Dermis blood vessel endothelial cell (primary cell): ENCODE data around the gene MEMO1. TPM values are rescaled to one million over a fixed set of nuclear protein-coding genes. Genes with fewer than 3 reads are reported as not detected.
"Not testable (repeated sequence)": the region's sequence is repeated elsewhere in the genome, so short reads cannot be mapped to it uniquely, and the experiment has no call there.

Source experiments
- DNase-seq: peaks from one replicate; pipeline ENCODE4 v3.0.0; 2010
- total RNA-seq: library from RNA; depleted of rRNA; stranded (reverse); fragments of >200 nt; gene quantifications from 2 replicates; pipeline ENCODE4 v1.2.3, GENCODE V29; 2014

Gene MEMO1
- total RNA-seq, 1 donor from 2014 or later, result 37.3 TPM

DNA sequence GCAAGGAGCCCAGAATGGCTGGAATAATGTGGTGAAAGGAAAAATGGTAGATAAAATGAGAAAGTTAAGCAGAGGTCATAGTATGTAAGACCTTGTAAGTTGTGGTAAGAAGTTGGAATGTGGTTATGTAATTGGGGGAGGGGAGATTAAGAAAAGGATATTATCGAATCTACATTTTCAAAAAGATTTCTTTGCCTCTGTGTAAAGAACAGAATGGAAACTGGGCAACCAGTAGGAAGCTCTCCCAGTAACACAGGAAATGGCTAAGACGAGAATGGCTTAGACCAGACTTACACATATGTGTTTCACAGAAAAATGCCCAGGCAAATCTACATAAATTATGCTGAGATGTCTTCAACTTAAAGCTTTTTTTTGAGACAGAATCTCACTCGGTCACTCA, 13.2 kb downstream of the MEMO1 start:
- peak; percentile 41 for DNase-seq

DNA sequence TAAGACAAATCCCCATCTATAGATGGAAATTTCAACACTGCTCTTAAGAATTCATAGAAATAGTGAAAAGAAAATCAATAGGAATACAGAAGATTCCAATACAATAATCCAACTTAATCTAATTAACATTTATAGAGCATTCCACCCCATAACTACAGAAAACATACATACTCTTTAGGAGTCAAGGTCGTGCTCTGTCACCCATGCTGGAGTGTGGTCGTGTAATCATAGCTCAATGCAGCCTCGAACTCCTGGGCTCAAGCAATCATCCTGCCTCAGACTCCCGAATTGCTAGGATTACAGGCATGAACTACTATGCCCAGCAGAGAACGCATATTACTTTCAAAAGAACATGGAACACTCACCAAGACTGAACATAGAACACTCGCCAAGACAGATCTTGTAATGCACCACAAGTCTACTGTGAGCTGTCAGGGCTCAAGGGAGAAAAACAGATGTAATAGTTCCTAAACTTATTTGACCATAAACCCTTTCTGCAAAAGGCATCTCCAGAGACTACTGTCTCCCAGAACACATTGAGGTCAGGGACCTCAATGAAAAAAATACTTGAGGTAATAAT, 14.1 kb downstream of the MEMO1 start:
- no peak for DNase-seq

DNA sequence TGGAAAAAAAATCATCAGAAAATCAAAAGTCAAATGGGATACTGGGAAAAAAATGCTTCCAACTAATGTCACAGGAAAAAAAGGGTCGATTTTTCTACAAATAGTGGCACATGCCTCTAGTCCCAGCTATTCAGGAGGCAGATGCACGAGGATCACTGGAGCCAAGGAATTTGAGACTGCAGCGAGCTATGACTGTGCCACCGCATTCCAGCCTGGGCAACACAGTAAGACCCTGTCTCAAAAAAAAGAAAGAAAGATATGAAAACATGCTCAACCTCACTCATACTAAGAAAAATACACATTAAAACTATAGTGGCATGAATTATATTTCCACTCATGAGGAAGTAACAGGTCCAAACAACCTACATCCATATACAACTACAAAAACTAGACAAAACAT, 17.9 kb downstream of the MEMO1 start:
- DNase-seq, result no peak

DNA sequence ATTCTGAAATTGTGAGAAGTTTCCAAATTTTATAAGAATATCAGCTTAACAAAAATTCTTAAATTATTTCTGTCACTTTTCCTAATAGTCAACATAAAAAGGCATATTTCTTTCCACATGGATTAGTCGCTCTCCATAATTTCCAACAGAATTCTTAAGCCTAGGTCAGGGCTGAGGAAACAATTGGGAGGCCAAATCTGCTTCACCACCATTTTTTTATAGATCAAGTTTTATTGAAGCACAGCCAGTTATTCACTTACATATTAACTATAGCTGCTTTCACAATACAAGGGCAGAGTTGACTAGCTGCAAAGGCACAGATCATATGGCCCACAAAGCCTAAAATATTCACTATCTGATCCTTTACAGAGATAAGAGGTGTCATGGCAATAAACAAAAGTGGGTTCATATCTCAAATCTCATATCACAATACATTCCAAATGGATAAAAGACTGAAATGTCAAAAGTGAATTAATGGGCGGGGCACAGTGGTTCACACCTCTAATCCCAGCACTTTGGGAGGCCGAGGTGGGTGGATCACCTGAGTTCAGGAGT, 18.7 kb downstream of the MEMO1 start:
- no peak for DNase-seq

DNA sequence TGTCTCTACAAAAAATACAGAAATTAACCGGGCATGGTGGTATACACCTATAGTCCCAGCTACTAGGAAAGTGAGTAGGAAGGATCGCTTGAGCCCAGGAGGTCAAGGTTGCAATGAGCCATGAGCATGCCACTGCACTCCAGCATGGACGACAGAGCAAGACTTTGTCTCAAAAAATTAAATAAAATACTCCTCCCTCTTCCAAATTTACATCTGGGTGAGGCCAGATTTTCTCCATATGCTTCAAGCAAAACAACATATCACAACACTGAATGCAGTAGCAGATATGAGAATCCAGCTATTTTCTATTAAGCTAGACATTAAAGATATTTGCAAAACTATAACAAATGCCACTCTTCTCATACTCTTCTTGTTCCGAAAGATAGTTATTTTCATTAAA, 20.9 kb downstream of the MEMO1 start:
- DNase-seq, result no peak

DNA sequence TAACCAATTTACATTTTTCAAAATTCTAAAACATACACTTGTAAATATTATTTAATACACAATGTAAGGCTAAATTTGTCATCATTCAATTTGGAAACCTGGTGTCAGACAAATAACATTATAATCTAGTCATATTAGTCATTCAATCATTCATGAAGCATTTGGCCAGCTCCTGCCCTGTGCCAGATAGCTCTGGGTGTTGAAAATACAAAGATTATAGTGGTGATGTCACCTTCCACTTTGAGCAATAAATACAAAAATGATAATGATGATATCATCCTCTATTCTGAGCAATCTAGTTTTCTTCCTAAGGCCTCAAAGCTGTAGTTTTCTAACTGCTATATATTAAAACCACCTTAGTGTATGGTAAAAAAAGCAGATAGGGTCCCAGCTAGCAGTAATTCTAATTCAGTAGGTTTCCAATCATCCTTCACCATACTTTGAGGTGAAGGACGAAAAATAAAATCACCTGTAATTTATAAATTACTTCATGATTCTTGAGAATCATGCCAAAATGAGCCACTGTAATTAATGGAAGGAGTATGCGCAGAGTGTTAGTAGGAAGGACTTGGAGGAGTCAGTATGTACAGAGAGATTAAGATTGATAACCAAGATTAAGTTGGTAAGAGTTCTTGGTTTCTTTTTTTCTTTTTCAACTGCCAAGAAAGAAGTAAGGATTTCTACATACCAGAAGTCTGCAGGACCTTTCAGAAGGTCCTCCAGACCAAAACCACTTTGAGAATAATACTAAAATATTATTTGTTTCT, 23.2 kb downstream of the MEMO1 start:
- DNase-seq, result peak; percentile 69

DNA sequence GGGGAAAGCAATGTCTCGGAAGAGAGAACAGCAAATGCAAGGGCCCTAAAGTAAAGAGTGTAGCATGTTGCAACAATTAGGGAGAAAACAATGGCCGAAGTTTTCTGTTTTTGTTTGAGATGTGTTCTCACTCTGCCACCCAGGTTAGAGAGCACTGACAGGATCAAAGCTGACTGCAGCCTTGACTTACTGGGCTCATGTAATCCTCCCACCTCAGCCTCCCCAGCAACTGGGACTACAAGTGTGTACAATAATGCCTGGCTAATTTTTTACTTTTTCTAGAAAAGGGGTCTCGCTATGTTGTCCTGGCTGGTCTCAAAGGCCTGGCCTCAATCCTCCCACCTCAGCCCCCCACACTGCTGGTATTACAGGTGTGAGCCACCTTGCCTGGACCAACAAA, 23.9 kb downstream of the MEMO1 start:
- no peak for DNase-seq

DNA sequence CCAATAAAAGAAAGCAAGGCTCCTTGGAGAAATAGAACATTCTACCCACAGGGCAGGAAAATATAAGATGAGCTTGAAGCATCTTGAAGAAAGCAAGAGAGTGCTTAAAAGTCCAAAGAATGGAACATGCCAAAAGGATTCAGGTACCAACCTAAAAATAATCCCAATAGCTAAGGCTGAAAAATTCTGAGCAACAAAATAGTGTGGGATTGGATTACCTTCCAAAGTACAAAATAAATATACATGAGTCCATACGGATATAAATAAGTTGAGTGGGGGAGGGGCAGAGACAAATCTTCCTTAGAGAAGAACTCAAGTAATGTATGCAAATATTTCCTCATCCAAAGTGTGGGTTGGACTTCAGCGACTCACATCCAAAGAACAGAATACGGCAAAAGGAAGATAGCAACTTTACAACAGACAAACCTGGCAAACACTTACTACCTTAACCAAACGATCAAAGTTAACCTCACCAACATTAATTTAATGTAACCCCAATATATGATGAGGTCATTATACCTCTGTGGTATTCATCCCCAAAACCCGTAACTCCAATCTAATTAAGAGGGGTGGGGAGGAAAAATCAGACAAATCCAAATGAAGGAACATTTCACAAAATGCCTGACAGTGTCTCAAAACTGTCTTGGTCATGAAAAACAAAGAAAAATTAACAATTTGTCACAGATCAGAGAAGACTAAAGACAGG, 26.9 kb downstream of the MEMO1 start:
- no peak for DNase-seq

DNA sequence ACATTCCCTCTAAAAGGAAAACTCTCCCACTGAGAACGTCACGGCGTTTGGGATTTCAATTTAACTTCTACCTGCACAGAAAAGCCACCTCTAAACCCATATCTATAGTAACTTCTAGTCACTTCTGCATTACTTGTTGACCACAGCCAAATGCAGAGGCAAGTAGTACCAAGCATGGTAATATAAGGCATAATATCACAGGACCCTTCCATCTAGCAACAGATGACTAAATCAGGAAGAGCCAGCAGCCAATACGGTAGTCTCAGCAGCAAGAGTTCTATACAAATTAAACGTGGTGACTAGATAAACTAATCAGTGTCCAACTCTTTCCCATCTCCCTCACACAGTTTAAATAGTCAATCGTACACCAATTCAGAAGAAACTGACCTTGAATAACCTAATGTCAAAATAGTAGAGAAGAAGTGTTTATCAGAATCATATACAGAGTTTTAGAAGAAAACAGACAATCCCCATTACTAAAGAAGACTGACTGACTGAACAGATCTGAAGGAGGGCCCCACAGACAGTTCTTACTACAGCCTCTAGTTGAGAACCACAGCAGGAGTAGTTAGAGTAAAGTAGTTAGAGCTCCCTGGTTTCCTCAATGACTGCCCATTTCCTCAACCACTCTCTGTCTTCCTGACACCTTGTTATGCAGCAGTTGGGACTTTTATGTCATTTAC, 30.0 kb downstream of the MEMO1 start:
- DNase-seq, result peak; percentile 70

DNA sequence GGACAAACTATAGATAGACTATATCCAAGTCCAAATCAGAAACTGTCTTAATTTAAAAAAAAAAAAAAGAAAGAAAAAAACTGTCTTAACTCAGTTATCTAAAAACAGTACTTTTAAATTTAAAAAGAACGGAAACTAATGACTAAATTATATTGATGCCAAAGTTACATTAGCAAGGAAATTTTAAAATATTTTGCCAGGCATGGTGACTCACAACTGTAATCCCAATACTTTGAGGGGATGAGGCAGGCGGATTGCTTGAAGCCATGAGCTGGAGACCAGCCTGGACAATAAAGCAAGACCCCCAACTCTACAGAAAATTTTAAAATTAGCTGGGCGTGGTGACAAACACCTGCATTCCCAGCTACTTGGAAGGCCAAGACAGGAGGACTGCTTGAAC, 30.9 kb downstream of the MEMO1 start:
- no peak for DNase-seq

DNA sequence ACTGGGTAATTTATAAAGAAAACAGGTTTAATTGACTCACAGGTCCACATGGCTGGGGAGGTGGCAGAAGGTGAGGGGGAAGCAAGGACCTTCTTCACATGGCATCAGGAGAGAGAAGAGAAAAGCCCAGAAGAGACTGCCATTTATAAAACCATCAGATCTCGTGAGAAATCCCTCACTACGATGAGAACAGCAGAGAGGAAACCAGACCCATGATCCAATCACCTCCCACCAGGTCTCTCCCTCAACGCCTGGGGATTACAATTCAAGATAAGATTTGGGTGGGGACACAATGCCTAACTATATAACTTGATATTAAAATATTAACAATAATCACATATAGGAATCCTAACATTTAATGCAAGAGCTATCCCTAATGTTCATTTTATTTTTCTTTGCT, 31.8 kb downstream of the MEMO1 start:
- no peak for DNase-seq

DNA sequence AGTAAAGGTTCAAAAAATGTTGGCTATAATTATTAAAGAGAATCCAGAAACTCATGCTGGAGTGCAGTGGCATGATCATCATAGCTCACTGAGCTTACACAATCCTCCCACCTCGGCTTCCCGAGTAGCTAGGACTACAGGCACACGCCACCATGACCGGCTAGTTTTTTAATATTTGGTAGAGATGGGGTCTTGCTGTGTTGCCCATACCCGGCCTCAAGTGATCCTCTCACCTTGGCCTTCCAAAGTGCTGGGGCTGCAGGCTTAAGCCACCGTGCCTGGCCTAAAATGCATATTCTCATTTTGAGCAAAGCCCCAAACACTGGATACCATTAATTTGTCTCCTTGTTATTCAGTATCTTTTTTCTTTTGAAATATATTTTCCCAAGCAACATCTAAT, 32.4 kb downstream of the MEMO1 start:
- DNase-seq, result no peak

DNA sequence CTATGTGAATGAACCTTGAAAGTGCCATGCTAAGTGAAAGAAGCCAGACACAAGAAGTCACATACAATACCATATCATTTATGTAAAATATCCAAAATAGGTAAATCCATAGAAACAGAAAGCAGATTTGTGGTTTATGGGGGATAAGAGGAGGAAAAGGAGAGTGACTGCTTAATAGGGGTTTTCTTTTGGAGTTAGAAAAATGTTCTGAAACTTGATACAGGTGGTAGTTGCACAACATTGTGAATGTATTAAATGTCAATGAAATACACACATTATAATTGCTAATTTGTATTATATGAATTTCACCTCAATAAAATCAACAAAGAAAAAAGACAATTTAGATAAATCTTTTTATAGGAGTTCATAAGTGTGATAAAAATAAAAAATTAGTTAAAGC, 37.1 kb downstream of the MEMO1 start:
- no peak for DNase-seq

DNA sequence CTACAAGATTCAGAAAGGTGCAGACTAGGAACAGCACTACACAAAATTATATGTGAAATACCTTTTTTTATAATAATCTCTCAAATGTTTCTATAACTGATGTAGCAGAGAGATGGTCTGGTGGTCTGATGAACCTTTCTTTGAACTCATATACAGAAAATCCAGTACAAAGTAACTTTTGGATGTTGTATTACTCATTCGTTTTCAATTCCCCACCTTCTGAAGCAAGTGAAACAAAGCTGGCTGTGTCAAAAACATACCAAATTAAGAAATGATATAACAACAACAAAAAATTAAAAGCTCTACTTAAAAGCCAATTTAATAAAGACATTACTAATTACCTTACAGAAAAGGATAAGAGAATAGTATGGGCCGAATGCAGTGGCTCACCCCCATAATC, 38.7 kb downstream of the MEMO1 start:
- no peak for DNase-seq

DNA sequence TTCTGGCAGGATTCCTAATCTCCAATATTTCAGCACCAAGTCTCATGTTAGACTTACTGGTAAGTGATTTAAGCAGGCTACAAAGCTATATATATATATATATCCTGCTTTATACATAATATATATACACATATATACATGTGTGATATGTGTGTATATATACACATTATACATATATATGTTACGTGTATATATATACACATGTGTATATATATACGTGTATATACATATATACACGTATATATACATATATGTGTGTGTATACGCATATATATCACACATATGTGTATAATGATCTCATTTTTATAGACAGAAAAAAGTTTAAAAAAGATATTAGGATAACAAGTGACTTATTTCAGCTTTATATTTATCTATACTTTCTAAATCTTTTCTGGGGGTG, 41.6 kb downstream of the MEMO1 start:
- DNase-seq, result no peak

DNA sequence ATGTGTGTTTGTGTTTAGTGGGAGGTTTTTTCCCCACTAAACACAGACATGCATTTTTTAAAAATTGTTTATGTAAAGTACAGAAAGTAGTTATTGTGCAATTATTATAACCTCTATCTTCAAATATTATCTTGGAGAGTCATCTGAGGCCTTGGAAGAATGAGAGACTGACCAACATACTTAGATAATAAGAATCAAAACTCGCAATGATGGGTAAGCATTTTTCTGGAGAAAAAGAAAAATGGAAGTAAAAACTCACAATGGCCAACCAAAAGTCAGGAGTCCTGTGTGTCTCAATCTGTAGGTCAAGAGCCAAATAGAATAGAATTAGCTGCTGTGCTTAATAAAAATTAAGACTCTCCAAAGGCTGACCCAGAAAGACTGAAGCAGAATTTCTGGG, 43.0 kb downstream of the MEMO1 start:
- DNase-seq, result no peak

DNA sequence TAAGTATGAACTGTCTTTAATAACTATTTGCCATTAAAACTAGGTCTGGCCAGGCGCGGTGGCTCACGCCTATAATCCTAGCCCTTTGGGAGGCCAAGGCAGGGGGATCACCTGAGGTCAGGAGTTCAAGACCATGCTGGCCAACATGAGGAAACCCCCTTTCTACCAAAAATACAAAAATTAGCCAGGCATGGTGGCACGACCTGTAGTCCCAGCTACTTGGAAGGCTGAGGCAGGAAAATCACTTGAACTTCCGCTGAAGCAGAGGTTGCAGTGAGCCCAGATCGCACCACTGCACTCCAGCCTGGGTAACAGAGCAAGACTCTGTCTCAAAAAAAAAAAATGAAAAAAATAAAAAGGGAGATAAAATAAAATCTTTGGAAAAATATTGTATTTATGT, 44.4 kb downstream of the MEMO1 start:
- not testable (repeated sequence) for DNase-seq

DNA sequence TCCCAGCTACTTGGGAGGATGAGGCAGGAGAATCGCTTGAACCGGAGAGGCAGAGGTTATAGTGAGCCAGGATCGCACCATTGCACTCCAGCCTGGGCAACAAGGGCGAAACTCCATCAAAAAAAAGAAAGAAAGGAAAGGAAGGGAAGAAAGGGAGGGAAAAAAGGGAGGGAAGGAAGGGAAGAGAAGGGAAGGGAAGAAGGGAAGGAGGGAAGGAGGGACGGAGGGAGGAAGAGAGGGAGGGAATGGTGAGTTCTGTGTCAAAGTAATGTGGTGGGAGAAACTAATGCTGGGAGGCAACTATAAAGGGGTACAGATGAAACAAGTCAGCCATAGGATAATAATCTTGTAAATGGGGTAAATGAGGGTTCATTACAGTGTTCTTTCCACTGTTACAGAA, 45.7 kb downstream of the MEMO1 start:
- DNase-seq, result no peak

DNA sequence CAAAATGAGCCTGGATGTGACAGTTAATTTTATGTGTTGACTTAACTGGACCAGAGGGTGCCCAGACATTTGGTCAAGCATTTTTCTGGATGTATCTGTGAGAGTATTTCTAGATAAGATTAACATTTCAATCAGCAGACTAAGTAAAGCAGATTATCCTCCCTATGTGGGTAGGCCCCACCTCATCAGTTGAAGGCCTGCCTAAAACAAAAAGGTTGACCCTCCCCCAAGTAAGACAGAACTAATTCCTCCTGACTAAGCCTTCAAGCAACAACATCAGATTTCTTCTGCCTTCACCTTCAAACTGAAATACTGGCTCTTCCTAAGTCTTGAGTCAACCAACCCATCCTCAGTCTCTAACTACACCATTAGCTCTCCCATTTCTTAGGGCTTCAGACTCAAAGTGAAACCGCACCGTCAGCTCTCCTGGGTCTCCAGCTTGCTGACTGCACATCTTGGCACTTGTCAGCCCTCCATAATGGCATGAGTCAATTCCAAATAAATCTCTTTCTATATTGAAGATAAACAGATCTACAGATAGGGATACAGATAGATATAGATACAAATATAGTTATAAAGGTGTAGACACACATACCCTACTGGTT, 47.9 kb downstream of the MEMO1 start:
- no peak for DNase-seq

DNA sequence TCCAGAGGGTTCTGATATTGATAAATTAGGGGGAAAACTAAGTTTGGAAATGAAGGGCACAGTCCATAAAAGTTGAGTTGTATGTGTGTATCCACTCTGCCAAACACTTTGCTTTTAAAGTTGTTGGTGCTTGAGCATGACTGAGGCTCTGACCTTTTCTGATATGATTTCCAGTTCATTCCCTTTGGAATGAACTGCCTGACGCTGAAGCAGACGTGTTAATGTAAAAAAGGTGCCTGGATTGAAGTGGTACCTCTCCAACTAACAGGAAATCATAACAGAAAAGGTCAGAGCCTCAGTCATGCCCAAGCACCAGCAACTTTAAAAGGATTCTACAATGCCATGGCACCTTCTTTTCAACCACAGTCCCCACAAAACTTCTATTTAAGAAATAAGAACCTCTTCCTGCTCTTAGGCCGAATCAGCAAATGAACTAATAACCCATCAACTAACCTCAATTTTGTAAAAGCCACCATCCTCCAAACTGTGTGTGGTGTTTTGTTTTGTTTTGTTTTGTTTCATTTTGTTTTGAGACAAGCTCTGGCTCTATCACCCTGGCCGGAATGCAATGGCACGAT, 52.6 kb downstream of the MEMO1 start:
- DNase-seq, result no peak

DNA sequence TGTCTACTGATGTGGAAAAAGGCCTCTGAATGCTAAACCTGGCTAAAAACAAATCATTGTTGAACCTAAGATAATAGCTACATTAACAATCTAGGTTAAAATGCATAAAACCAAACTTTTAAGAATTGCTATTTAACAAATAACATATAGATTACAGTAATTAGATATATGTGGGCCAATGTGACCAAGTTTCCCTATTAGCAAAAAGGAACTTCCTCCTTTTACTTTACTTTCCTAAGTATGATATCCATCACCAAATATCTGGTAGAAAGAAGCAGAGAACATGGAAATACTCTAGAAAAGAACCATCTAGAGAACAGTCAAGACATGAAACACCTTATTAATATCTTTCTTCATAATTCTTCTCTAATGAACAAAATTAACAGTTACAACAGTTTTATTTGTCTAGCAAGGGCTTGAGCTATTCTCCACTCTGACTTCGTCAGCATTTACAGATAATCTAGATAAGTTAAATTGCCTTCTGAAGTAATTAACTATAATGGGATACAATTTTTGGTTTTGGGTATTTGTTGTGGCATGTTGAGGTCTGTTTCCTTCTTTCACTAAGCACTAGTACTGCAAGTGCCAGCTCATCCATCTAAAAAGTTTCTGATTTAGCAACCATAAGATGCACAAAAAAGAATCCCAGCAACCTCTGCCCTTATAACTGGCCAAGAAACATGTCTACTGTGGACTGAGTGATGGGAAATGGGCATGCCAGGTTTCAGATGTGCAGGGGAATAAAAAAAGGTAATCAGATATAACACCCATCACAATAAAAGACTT, 53.3 kb downstream of the MEMO1 start:
- DNase-seq, result no peak

DNA sequence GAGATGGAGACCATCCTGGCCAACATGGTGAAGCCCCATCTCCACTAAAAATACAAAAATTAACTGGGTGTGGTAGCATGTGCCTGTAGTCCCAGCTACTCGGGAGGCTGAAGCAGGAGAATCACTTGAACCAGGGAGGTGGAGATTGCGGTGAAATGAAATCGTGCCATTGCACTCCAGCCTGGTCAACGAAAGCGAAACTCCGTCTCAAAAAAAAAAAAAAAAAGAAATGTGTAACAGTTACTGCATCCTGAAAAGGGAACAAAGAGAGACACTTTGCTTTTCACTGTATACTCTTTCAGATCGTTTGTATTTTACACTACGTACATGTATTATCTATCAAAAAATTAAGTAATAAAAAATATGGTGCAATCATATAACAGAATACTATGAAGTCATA, 53.9 kb downstream of the MEMO1 start:
- not testable (repeated sequence) for DNase-seq
